Measurements from ENCODE around the gene GRB10. TPM values are rescaled to one million over a fixed set of nuclear protein-coding genes. Genes with fewer than 3 reads are reported as not detected.
"Not testable (repeated sequence)": the region's sequence is repeated elsewhere in the genome, so short reads cannot be mapped to it uniquely, and the experiment has no call there.

Gene GRB10
- total RNA-seq, 1 donor from 2014 or later, result 131 TPM

GRCh38 chr7:50591098-50591479, 191.6 kb downstream of the GRB10 start:
- DNase-seq (ENCODE audit: extremely low read depth, low read depth, low spot score), result no peak

- DNase-seq (ENCODE audit: extremely low read depth, low read depth, low spot score), result no peak
Observed at GRCh38 chr7:50590535-50590934, 192.2 kb downstream of the GRB10 start.

DNA sequence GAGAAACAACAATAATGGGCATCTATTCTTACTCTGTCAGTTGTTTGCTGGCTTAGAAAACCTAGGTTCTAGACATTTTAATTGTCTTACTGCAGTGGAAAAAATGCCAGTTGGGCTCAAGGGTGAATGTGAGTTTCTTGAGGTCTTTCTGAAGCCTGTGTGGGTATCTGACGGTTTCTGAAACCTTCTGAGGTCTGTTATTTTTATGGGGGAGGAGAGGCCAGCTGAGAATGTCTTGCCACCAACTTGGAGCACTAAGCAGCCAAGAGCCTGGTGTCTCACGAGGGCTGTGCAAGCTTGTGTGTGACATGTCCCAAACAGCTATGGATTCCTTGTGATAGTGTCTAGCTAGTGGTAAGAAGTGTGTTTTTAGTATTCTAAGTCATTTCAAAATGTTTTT, 193.3 kb downstream of the GRB10 start:
- DNase-seq (ENCODE audit: extremely low read depth, low read depth, low spot score), result no peak

- no peak for DNase-seq (ENCODE audit: extremely low read depth, low read depth, low spot score)
Observed at GRCh38 chr7:50588937-50589336, 193.8 kb downstream of the GRB10 start.

DNA sequence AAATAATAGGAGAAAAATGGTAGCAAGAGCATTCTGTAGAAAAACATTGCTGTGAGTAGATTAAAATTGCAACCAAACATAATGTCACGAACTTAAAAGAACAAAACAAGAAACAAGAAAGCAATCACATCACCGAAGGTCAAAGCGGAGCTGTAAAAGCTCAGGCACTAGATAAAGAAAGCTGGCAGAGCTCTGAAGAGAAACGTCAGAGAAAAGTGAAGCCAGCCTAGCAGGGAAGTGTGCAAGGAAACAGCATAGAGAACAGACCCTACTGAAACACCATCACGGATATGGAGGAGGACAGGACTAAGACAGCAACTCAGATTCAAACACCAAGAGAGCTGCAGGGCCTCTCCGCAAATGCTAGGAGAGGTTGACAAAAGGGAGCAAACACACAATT, 195.0 kb downstream of the GRB10 start:
- DNase-seq (ENCODE audit: extremely low read depth, low read depth, low spot score), result no peak

GRCh38 chr7:50584793-50585408, 197.8 kb downstream of the GRB10 start:
- DNase-seq (ENCODE audit: extremely low read depth, low read depth, low spot score), result no peak

- no peak for DNase-seq (ENCODE audit: extremely low read depth, low read depth, low spot score)
Observed at GRCh38 chr7:50584386-50584785, 198.3 kb downstream of the GRB10 start.

DNA sequence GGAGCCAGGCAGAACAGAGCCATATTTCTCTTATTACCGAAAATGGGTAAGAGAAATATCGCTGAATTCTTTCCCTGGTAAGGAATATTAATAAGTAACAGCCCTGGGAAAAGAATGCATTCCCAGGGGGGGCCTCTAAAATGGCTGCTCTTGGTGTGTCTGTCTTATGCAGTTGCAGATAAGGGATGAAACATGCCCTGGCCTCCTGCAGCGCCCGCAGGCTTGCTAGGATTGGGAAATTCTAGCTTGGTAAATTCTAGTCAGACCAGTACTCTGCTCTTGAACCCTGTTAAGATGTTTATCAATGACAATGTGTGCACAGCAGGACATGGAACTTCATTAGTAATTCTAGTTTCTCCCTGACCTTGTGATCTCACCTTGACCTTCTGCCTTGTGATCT, 199.4 kb downstream of the GRB10 start:
- DNase-seq (ENCODE audit: extremely low read depth, low read depth, low spot score), result not testable (repeated sequence)

GRCh38 chr7:50582271-50582670, 200.4 kb downstream of the GRB10 start:
- DNase-seq (ENCODE audit: extremely low read depth, low read depth, low spot score), result not testable (repeated sequence)

GRCh38 chr7:50580666-50581065, 202.0 kb downstream of the GRB10 start:
- DNase-seq (ENCODE audit: extremely low read depth, low read depth, low spot score), result not testable (repeated sequence)

DNA sequence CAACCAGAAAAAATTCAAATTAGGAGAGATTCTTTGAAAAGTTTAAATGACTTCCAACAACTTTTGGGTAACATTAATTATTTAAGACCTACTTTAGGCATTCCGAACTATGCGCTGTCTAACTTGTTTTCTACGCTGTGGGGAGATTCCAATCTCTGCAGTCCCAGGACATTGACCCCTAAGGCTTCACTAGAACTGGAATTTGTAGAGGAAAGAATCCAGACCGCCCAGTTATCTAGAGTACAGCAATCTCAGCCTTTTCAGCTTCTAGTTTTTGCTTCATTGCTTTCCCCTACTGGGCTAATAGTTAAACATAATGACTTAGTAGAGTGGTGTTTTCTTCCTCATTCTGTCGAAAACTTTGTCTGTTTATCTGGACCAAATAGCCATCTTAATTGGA, 202.6 kb downstream of the GRB10 start:
- DNase-seq (ENCODE audit: extremely low read depth, low read depth, low spot score), result no peak

GRCh38 chr7:50578105-50578504, 204.6 kb downstream of the GRB10 start:
- DNase-seq (ENCODE audit: extremely low read depth, low read depth, low spot score), result not testable (repeated sequence)

DNA sequence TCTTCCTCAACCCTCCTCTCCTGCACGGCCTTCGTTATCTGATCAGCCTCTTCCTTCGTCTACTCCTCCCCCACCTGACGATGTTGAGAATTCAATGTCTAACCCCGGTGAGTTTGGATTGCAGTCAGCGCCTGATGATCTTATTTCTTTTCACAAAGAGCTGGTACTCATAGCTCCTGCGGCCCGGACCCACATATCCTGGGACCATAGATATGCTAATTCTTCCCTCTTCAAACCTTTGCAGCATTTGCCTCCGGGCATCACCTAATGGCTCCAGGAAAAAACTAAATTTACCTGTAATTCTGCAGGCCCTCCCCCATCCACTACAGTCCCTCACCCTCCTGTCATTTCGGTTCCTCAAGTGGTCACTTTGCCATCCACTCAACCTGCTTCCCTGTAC, 205.1 kb downstream of the GRB10 start:
- no peak for DNase-seq (ENCODE audit: extremely low read depth, low read depth, low spot score)

GRCh38 chr7:50576388-50576787, 206.3 kb downstream of the GRB10 start:
- DNase-seq (ENCODE audit: extremely low read depth, low read depth, low spot score), result not testable (repeated sequence)

GRCh38 chr7:50567715-50568261, 214.9 kb downstream of the GRB10 start:
- DNase-seq (ENCODE audit: extremely low read depth, low read depth, low spot score), result no peak

GRCh38 chr7:50565977-50566376, 216.7 kb downstream of the GRB10 start:
- no peak for DNase-seq (ENCODE audit: extremely low read depth, low read depth, low spot score)

DNA sequence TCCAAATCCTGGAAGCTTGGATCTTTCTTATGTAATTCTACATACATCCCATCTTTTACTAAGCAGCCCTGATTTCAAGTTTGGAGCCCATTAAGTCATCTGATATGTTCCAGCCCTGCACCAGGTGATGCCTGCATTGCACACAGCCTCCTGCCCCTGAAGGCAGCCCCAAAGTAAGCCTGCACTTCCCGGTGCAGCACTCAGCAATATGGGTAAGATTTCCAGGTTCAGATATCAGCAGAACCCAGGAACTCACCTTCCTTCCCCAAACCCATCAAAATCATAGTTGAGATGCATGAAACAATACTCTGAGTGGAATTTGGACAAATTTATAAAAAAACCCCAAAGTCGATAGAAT, 217.2 kb downstream of the GRB10 start:
- no peak for DNase-seq (ENCODE audit: extremely low read depth, low read depth, low spot score)

DNA sequence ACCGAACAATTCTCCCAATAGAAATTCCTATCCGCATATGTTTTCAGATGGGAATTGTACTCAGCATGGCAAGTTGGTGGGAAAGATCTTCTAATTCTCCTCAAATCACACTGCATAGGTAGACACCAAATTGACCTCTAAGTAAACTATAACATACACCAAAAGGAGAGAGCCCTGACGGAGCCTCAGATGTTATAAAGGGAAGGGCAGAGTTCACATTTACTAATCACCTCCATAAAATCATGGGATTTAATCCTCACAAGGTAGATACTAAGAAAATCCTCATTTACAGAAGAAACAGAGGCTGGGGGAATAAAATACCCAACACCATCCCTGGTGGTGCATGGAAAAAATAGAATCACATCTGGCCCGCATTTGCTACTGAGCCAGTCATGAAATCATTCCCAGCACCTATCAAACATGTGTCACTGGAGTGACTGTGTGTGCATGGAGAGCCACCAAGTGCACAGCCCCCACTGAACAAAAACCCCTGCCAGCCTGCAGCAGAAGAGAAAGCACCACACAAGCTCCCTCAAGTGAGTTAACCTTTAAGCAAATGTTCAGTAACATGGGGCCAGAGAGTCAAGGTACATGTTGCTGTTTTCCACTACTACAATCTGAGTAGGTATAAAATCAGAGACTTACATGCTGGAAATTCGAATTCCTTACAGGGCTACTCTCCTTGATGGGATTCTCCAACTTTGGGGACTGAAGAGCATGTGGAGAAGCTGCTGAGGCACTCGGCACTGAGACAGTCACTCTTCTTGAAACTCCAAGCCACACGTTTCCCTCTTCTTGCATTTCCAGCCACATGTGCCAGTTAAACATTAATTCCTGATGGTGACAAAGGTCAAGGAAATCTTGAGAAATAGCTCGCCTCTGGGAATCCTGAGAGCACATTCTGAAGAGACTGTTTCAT, 217.8 kb downstream of the GRB10 start, which contains the start of gene DDC:
TSS of gene DDC (minus strand) at position 766 of the 919 bp plus-strand sequence. CDS start 21,320 bp downstream, outside the sequence.
- DNase-seq (ENCODE audit: extremely low read depth, low read depth, low spot score), result no peak

GRCh38 chr7:50564171-50564570, 218.5 kb downstream of the GRB10 start:
- DNase-seq (ENCODE audit: extremely low read depth, low read depth, low spot score), result no peak

GRCh38 chr7:50562136-50562535, 220.6 kb downstream of the GRB10 start:
- DNase-seq (ENCODE audit: extremely low read depth, low read depth, low spot score), result no peak

GRCh38 chr7:50560865-50561351, 221.8 kb downstream of the GRB10 start:
- DNase-seq (ENCODE audit: extremely low read depth, low read depth, low spot score), result no peak

DNA sequence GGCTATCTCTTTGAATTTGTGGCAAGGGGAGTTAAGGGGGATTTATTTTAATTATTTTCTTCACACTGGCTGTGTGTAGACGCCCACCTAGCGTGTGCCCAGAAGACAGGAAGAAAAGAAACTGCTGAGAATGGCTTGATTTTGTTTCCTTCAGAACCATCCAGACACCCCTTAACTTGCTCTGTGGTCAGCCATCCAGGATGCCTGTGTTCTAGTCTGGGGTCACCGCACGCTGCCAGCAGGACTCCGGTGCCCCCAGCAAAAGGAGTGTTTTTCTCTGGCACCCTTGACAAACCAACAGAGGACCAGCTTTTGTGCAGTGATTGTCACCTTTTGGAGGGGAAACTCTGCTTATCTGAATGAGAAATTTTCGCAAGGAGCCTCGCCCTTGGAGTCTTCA, 222.8 kb downstream of the GRB10 start:
- DNase-seq (ENCODE audit: extremely low read depth, low read depth, low spot score), result no peak
